ENCODE results near the gene ADIPOQ.

- TF ChIP-seq CTCF (IDR thresholded peaks at IDR 0.05): no peak
- TF ChIP-seq POLR2AphosphoS5 (IDR thresholded peaks at IDR 0.05): no peak
Observed at GRCh38 chr3:186870421-186871201, 28.1 kb downstream of the ADIPOQ start.

Data from esophagus muscularis mucosa (tissue), 3 donors.